Measurements from ENCODE around the gene TSEN2. TPM values are rescaled to one million over a fixed set of nuclear protein-coding genes. Genes with fewer than 3 reads are reported as not detected.
"Not testable (repeated sequence)": the region's sequence is repeated elsewhere in the genome, so short reads cannot be mapped to it uniquely, and the experiment has no call there.

The TSEN2 gene
- polyA plus RNA-seq, 3 donors = 3.2 to 7.3 (median 3.9) TPM

GRCh38 chr3:12478326-12478725, 6.0 kb upstream of the TSEN2 start:
- no peak overlapping the region for H3K9ac ChIP-seq (ENCODE audit: insufficient read depth, low read length, poor library complexity, severe bottlenecking)
- peaks cover 18 to 19% of the 10 kb centered on the region in 2 donors for H3K4me1 ChIP-seq (ENCODE audit: control insufficient read depth in 1 of 2, insufficient read depth in 2 of 2, low read length in 2 of 2)
- DNase-seq = no peak
- no peak for TF ChIP-seq CTCF (IDR thresholded peaks at IDR 0.05)
- H3K36me3 ChIP-seq (replicated peaks in 1 of 2; ENCODE audit: control insufficient read depth in 1 of 2, insufficient read depth in 2 of 2, low read length in 2 of 2) = no peaks in the 10 kb centered on the region
- Mint-ChIP-seq H3K27ac (peak overlapping the region in 1 of 7 donors; percentile 35), H3K36me3 (no peaks in the 10 kb centered on the region), H3K4me3 (no peak overlapping the region), H3K27me3 (ENCODE audit: low read depth in 3 of 3) (peaks cover 0 to 2% (median 0%) of the 10 kb centered on the region in 3 donors), H3K4me1 (peaks cover 27% of the 10 kb centered on the region), H3K9me3 (peaks cover 0 to 2% (median 0%) of the 10 kb centered on the region in 7 donors)
- H4K20me1 ChIP-seq (ENCODE audit: insufficient read depth, low read length) = no peaks in the 10 kb centered on the region
- WGBS (ENCODE audit: insufficient coverage) = 97% methylated on average over 3 of the region's 5 CpGs
- intact Hi-C loops (cut with micrococcal nuclease) = loop anchor here in 1 of 2 donors (2.0 to 5.0 kb wide), 2 partner anchors 71 to 342 kb away; no protein-coding TSS in a partner anchor
- no peak overlapping the region for H3K4me3 ChIP-seq (replicated peaks in 1 of 3; ENCODE audit: low read depth in 2 of 3, low read length in 3 of 3)
- H3K79me2 ChIP-seq (ENCODE audit: insufficient read depth, low read length) = no peaks in the 10 kb centered on the region
- H3K27ac ChIP-seq (ENCODE audit: low read depth in 1 of 2, low read length in 2 of 2) = no peak overlapping the region
- H2AFZ ChIP-seq (ENCODE audit: insufficient read depth, low read depth, low read length, poor library complexity, severe bottlenecking) = no peak overlapping the region
- no peak overlapping the region for H3K4me2 ChIP-seq (replicated peaks; ENCODE audit: extremely low read depth, low read length, poor library complexity, severe bottlenecking)
- no peaks in the 10 kb centered on the region for H3K27me3 ChIP-seq (ENCODE audit: control insufficient read depth in 2 of 2, insufficient read depth in 2 of 2, low read length in 2 of 2)
- no peaks in the 10 kb centered on the region for H3K9me3 ChIP-seq (replicated peaks in 1 of 2; ENCODE audit: control insufficient read depth in 1 of 2, insufficient read depth in 1 of 2, low read length in 2 of 2)

- H3K27me3 Mint-ChIP-seq (ENCODE audit: low read depth in 3 of 3); H3K36me3 Mint-ChIP-seq; H3K4me3 Mint-ChIP-seq; H3K9ac ChIP-seq (ENCODE audit: insufficient read depth, low read length, poor library complexity, severe bottlenecking); DNase-seq; H3K9me3 Mint-ChIP-seq; H3K4me2 ChIP-seq (replicated peaks; ENCODE audit: extremely low read depth, low read length, poor library complexity, severe bottlenecking); H4K20me1 ChIP-seq (ENCODE audit: insufficient read depth, low read length); H3K27me3 ChIP-seq (ENCODE audit: control insufficient read depth in 2 of 2, insufficient read depth in 2 of 2, low read length in 2 of 2); H3K4me3 ChIP-seq (replicated peaks in 1 of 3; ENCODE audit: low read depth in 2 of 3, low read length in 3 of 3); H3K79me2 ChIP-seq (ENCODE audit: insufficient read depth, low read length); H3K36me3 ChIP-seq (replicated peaks in 1 of 2; ENCODE audit: control insufficient read depth in 1 of 2, insufficient read depth in 2 of 2, low read length in 2 of 2); H3K9me3 ChIP-seq (replicated peaks in 1 of 2; ENCODE audit: control insufficient read depth in 1 of 2, insufficient read depth in 1 of 2, low read length in 2 of 2): not testable (repeated sequence)
- intact Hi-C loops (cut with micrococcal nuclease) = loop anchor here in 1 of 2 donors (2.0 to 5.0 kb wide), 2 partner anchors 72 to 342 kb away; no protein-coding TSS in a partner anchor
- H3K27ac Mint-ChIP-seq = peak overlapping the region in 1 of 7 donors; percentile 46
- H3K4me1 Mint-ChIP-seq = peaks cover 35% of the 10 kb centered on the region
- Histone ChIP-seq H3K27ac (ENCODE audit: low read depth in 1 of 2, low read length in 2 of 2) (peak overlapping the region in 1 of 2 donors; percentile 1), H2AFZ (ENCODE audit: insufficient read depth, low read depth, low read length, poor library complexity, severe bottlenecking) (peak overlapping the region; percentile 53), H3K4me1 (ENCODE audit: control insufficient read depth in 1 of 2, insufficient read depth in 2 of 2, low read length in 2 of 2) (peaks cover 25 to 27% of the 10 kb centered on the region in 2 donors)
- no CpG with 5 or more reads among the region's 3 CpGs for whole genome bisulfite sequencing (ENCODE audit: insufficient coverage)
Measured at GRCh38 chr3:12479198-12479597, 5.1 kb upstream of the TSEN2 start.

Data from CD14-positive monocyte (primary cell).